Transverse colon (tissue), 4 donors: ENCODE results near the gene ANP32A. TPM values are rescaled to one million over a fixed set of nuclear protein-coding genes. Genes with fewer than 3 reads are reported as not detected.

Experiments used
- DNase-seq: peaks from one replicate; pipeline ENCODE4 v3.0.0-alpha.2; 2019
- H3K27ac ChIP-seq, 4 donors: fragments of 200-600 bp; sonication (generic); 2 replicates each; pipeline ENCODE4 v1.5.1; 2016 to 2018; ENCODE audit warnings: inconsistent platforms in 4 of 4
- H3K27me3 ChIP-seq: fragments of 200-600 bp; sonication (generic); 2 replicates; pipeline ENCODE4 v1.5.1; 2017; ENCODE audit warnings: inconsistent platforms
- H3K36me3 ChIP-seq, 4 donors: fragments of 200-600 bp; sonication (generic); 2 replicates each; pipeline ENCODE4 v1.5.1; 2017 to 2019; ENCODE audit warnings: inconsistent platforms in 4 of 4
- H3K4me1 ChIP-seq, 4 donors: fragments of 200-600 bp; sonication (generic); 2 replicates each; pipeline ENCODE4 v1.5.1; 2017 to 2020; ENCODE audit warnings: inconsistent platforms in 4 of 4
- H3K4me3 ChIP-seq, 4 donors: fragments of 200-600 bp; sonication (generic); 1 replicate in 1 of 4; 2 replicates in 3 of 4; pipeline versions ENCODE4 v1.5.1 to v1.6.1; 2017 to 2019; ENCODE audit warnings: inconsistent platforms in 4 of 4
- H3K9me3 ChIP-seq, 2 donors: fragments of 200-600 bp; sonication (generic); 2 replicates each; pipeline ENCODE4 v1.5.1; 2017 to 2019; ENCODE audit warnings: inconsistent platforms in 2 of 2
- EP300 ChIP-seq: sonication (generic); formaldehyde crosslinking; IDR thresholded peaks from one replicate; pipeline ENCODE4 v1.6.1; 2017; ENCODE audit warnings: antibody characterized with exemption, low read depth
- POLR2A ChIP-seq: fragments of 450-650 bp; IDR thresholded peaks from one replicate; pipeline ENCODE4 v1.6.1; 2016; ENCODE audit warnings: antibody characterized with exemption, mild to moderate bottlenecking, moderate library complexity
- POLR2AphosphoS5 ChIP-seq, 3 donors: sonication (generic); formaldehyde crosslinking; IDR thresholded peaks; one replicate each; pipeline ENCODE4 v1.6.1; 2016; ENCODE audit warnings: antibody characterized with exemption in 3 of 3
- WGBS, 2 donors: methylation state at CpG; one replicate each; pipeline ENCODE4 v1.1.5; 2018; ENCODE audit warnings: low coverage in 1 of 2; 5-methylcytosine and 5-hydroxymethylcytosine counted together
- in situ Hi-C, 4 donors: fragments of 200-750 bp; cut with MboI; loops; one replicate each; pipeline versions ENCODE4 v1.15.0 to v1.15.1; 2017; ENCODE audit warnings: low sequenced_read_pairs in 3 of 4, low pct_ligation_motif_present in 1 of 4, low pct_unique_long_range_greater_than_20kb in 1 of 4
- intact Hi-C: fragments of 100-400 bp; cut with DNase I; formaldehyde crosslinking; loops from one replicate; pipeline ENCODE4 v1.15.1; 2023; ENCODE audit warnings: low total_unique reads
- total RNA-seq, 4 donors: library from RNA; depleted of rRNA; stranded (reverse); fragments of >200 nt; gene quantifications; one replicate each; pipeline ENCODE4 v1.1.0, GENCODE V29; 2016
- TF ChIP-seq, protein P1 (sequence below), 5 experiments: fragments of 200-600 bp in 3 of 5; fragments of 450-650 bp in 2 of 5; sonication (generic) in 3 of 5; IDR thresholded peaks; 1 replicate in 2 of 5; 2 replicates in 3 of 5; pipeline ENCODE4 v1.5.1; 2016 to 2017; ENCODE audit warnings: antibody characterized with exemption in 5 of 5, inconsistent platforms in 3 of 5, mild to moderate bottlenecking in 2 of 5, moderate library complexity in 1 of 5

Gene ANP32A
- total RNA-seq, 4 donors from 2014 or later: 23.9 to 92.7 (median 69.4) TPM

DNA sequence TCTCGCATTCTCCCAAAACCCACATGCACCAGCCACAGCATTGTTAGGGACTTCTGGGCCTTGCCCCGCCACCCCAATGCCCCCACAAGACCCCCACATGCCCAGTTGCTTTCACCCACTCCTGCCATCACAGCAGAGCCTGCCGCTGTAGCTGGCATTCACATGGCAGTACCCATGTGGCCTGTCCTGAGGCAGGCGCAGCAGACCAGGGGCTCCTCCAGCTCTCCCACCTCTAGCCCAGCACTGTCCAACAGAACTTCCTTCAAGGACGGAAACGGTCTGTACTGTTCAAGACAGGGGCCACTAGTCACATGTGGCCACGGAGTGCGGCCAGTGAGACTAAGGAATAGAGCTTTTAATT lies 32.5 kb downstream of the ANP32A start:
- intact Hi-C loops (no loop called here), in situ Hi-C loops (loop anchor here in 3 of 4 donors (10.0 kb wide), 1 partner anchor 87 kb away; no protein-coding TSS in a partner anchor)
- WGBS, 2 donors: 92% methylated on average over 8 of the region's 8 CpGs; no CpG with 5 or more reads in 1 of the 2 donors

DNA sequence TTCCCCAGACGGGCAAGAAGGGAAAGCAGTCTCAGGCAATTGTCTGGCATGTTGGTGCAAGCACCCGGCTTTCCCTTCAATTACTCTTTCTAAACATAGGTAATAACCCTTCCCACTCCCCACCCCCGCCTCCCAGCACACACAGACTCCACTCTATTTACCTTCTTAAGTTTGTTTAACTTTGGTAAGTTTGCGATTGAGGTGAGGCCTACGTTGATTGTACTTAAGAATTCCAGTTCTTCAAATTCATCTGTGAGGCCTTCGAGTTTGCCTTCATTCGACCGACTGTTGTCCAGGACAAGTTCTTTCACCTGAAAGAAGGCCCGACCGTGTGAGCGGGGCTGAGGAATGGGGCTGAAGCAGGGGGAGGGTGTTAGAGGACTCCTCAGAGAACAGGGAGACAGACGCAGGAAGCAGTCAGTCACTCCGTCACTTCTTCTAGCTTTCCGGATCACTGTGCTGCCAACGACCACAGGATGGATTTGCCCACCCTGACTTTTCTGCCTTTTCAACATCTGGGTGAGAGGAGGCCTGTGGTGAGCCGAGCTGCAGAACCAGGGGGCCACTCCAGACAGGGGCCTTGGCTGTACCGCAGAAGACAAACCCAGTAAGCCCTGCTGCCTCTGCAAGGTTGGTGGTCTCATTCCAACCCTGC lies 33.0 kb downstream of the ANP32A start:
- Histone ChIP-seq H3K4me3 (no peak overlapping the region), H3K9me3 (no peaks in the 10 kb centered on the region), H3K4me1 (peaks cover 22 to 62% (median 46%) of the 10 kb centered on the region in 4 donors), H3K27ac (peak overlapping the region; percentile 27 to 74 (median 60)), H3K27me3 (no peaks in the 10 kb centered on the region), H3K36me3 (peaks cover 0 to 9% (median 0%) of the 10 kb centered on the region in 4 donors)
- in situ Hi-C loops (loop anchor here in 3 of 4 donors (10.0 kb wide), 1 partner anchor 87 kb away; no protein-coding TSS in a partner anchor), intact Hi-C loops (no loop called here)
- TF ChIP-seq, protein P1, sequence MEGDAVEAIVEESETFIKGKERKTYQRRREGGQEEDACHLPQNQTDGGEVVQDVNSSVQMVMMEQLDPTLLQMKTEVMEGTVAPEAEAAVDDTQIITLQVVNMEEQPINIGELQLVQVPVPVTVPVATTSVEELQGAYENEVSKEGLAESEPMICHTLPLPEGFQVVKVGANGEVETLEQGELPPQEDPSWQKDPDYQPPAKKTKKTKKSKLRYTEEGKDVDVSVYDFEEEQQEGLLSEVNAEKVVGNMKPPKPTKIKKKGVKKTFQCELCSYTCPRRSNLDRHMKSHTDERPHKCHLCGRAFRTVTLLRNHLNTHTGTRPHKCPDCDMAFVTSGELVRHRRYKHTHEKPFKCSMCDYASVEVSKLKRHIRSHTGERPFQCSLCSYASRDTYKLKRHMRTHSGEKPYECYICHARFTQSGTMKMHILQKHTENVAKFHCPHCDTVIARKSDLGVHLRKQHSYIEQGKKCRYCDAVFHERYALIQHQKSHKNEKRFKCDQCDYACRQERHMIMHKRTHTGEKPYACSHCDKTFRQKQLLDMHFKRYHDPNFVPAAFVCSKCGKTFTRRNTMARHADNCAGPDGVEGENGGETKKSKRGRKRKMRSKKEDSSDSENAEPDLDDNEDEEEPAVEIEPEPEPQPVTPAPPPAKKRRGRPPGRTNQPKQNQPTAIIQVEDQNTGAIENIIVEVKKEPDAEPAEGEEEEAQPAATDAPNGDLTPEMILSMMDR (IDR thresholded peaks at IDR 0.05): no peak
- TF ChIP-seq POLR2AphosphoS5 (IDR thresholded peaks at IDR 0.05) (no peak), POLR2A (no peak), EP300 (no peak)
- 60 to 100% methylated on average over 1 to 17 of the region's 17 CpGs for WGBS, 2 donors
- peak; percentile 49 for DNase-seq

More for the DNA sequence above, 32.5 kb downstream of the ANP32A start:
- H3K36me3 ChIP-seq: peaks cover 0 to 9% (median 0%) of the 10 kb centered on the region in 4 donors
- H3K4me1 ChIP-seq: peaks cover 23 to 67% (median 51%) of the 10 kb centered on the region in 4 donors
- TF ChIP-seq POLR2AphosphoS5 (IDR thresholded peaks at IDR 0.05) (no peak), EP300 (no peak), POLR2A (no peak)
- TF ChIP-seq, protein P1 (IDR thresholded peaks at IDR 0.05): no peak
- DNase-seq: no peak
- no peaks in the 10 kb centered on the region for H3K9me3 ChIP-seq
- H3K4me3 ChIP-seq: no peak overlapping the region
- H3K27me3 ChIP-seq: no peaks in the 10 kb centered on the region
- H3K27ac ChIP-seq: peak overlapping the region in 3 of 4 donors; percentile 55 to 74 (median 64)

DNA sequence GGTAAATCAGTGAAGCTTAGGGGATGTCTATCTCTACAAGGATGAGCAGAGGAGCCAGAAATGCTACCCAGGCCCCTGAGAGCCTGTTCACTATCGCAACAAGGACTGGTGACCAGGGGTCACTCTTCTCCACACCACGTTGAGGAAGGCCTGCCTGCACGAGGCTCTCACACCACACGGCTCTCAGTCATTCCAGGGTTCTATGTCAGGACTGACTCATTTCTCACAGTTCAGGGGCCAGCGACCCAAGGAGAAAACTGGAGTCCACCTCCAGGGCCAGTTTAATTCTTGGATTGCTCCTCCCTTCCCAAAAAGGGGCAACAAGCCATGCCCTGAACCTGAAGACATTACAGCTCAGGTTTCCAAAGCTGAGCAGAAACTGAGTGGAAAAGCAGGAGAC lies 33.9 kb downstream of the ANP32A start:
- Histone ChIP-seq H3K4me3 (no peak overlapping the region), H3K4me1 (peaks cover 21 to 52% (median 41%) of the 10 kb centered on the region in 4 donors), H3K36me3 (peaks cover 0 to 9% (median 2%) of the 10 kb centered on the region in 4 donors), H3K27me3 (no peaks in the 10 kb centered on the region), H3K9me3 (no peaks in the 10 kb centered on the region), H3K27ac (no peak overlapping the region)
- no peak for DNase-seq
- no peak for TF ChIP-seq POLR2AphosphoS5 (IDR thresholded peaks at IDR 0.05)
- TF ChIP-seq, protein P1 (IDR thresholded peaks at IDR 0.05): no peak
- TF ChIP-seq POLR2A: no peak
- TF ChIP-seq EP300: no peak
- intact Hi-C loops: no loop called here
- in situ Hi-C loops: loop anchor here in 3 of 4 donors (10.0 kb wide), 1 partner anchor 88 kb away; no protein-coding TSS in a partner anchor
- WGBS, 2 donors: 80% methylated on average over 5 of the region's 5 CpGs; no CpG with 5 or more reads in 1 of the 2 donors

DNA sequence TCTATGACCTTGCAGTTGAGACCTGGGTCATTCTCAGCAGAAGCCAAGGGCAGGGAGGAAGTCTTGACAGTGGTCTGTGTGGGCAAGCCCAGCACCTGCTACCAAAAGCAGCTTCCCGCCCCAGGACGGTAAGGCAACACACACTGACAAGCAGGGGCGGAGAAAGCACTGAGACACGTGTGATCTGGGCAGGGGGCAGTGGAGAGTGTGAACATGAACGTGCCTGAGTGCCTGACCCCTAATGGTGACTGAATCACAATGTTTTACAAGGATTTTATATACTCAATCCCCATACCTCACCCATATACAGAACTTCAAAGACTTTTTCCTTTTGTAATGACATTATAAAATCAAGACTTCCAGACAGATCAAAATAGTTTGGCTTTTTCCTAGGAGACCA lies 35.2 kb downstream of the ANP32A start:
- Histone ChIP-seq H3K27ac (no peak overlapping the region), H3K27me3 (no peaks in the 10 kb centered on the region), H3K36me3 (peaks cover 0 to 12% (median 2%) of the 10 kb centered on the region in 4 donors), H3K4me1 (peaks cover 11 to 40% (median 33%) of the 10 kb centered on the region in 4 donors), H3K4me3 (no peak overlapping the region), H3K9me3 (no peaks in the 10 kb centered on the region)
- TF ChIP-seq, protein P1 (IDR thresholded peaks at IDR 0.05): no peak
- TF ChIP-seq POLR2AphosphoS5 (IDR thresholded peaks at IDR 0.05) (no peak), EP300 (no peak), POLR2A (no peak)
- no peak for DNase-seq
- in situ Hi-C loops: loop anchor here in 3 of 4 donors (10.0 kb wide), 1 partner anchor 89 kb away; no protein-coding TSS in a partner anchor
- WGBS, 2 donors: 60% methylated on average over 5 of the region's 5 CpGs; no CpG with 5 or more reads in 1 of the 2 donors
- intact Hi-C loops: no loop called here
